BLaER1 (cell line): ENCODE results near the gene CYP4Z1.
"Not testable (repeated sequence)": the region's sequence is repeated elsewhere in the genome, so short reads cannot be mapped to it uniquely, and the experiment has no call there.

Experiments used
- H3K27ac ChIP-seq: shearing (Covaris generic); formaldehyde crosslinking; 2 replicates; pipeline ENCODE4 v1.8.1; 2022
- H3K27me3 ChIP-seq: shearing (Covaris generic); formaldehyde crosslinking; 2 replicates; pipeline ENCODE4 v1.8.1; 2022
- H3K36me3 ChIP-seq: shearing (Covaris generic); formaldehyde crosslinking; 2 replicates; pipeline ENCODE4 v1.8.1; 2022
- H3K4me1 ChIP-seq: shearing (Covaris generic); formaldehyde crosslinking; 2 replicates; pipeline ENCODE4 v1.8.1; 2022
- H3K4me2 ChIP-seq: shearing (Covaris generic); formaldehyde crosslinking; 2 replicates; pipeline ENCODE4 v1.8.1; 2022
- H3K4me3 ChIP-seq: shearing (Covaris generic); formaldehyde crosslinking; 2 replicates; pipeline ENCODE4 v1.8.1; 2022
- H3K9ac ChIP-seq: shearing (Covaris generic); formaldehyde crosslinking; 2 replicates; pipeline ENCODE4 v1.8.1; 2022
- H3K9me3 ChIP-seq: shearing (Covaris generic); formaldehyde crosslinking; 2 replicates; pipeline ENCODE4 v1.8.1; 2022
- H4K20me1 ChIP-seq: shearing (Covaris generic); formaldehyde crosslinking; 2 replicates; pipeline ENCODE4 v1.8.1; 2022
- Cebpa-rat ChIP-seq: shearing (Covaris generic); IDR thresholded peaks from 2 replicates; pipeline ENCODE4 v1.8.1; 2022

CYP4Z1 gene

GRCh38 chr1:47137198-47137597 lies 70.2 kb downstream of the CYP4Z1 start, which contains the start of gene CYP4A22:
CYP4A22 (plus strand) TSS chr1:47137441; CDS start chr1:47137486, 45 bp downstream.
- no peak within 1 kb of the TSS for H3K27ac ChIP-seq
- TF ChIP-seq Cebpa-rat, result no peak
- no peak within 1 kb of the TSS for H3K4me2 ChIP-seq
- H3K27me3 ChIP-seq, result no peaks in the 10 kb centered on the region
- H3K9me3 ChIP-seq, result no peaks in the 10 kb centered on the region
- no peak within 1 kb of the TSS for H3K4me3 ChIP-seq
- no peaks in the 10 kb centered on the region for H3K4me1 ChIP-seq
- no peaks in the 10 kb centered on the region for H4K20me1 ChIP-seq
- no peak within 1 kb of the TSS for H3K9ac ChIP-seq
- H3K36me3 ChIP-seq, result no peaks in the 10 kb centered on the region

GRCh38 chr1:47137925-47138615 lies 71.0 kb downstream of the CYP4Z1 start:
- Histone ChIP-seq H3K9me3 (no peaks in the 10 kb centered on the region), H4K20me1 (no peaks in the 10 kb centered on the region), H3K27me3 (no peaks in the 10 kb centered on the region), H3K4me1 (no peaks in the 10 kb centered on the region), H3K9ac (no peak overlapping the region), H3K36me3 (no peaks in the 10 kb centered on the region), H3K4me3 (no peak overlapping the region), H3K27ac (no peak overlapping the region), H3K4me2 (no peak overlapping the region)
- no peak for TF ChIP-seq Cebpa-rat

GRCh38 chr1:47140358-47140757 lies 73.3 kb downstream of the CYP4Z1 start:
- not testable (repeated sequence) for H4K20me1 ChIP-seq, H3K4me1 ChIP-seq, H3K9me3 ChIP-seq, H3K4me2 ChIP-seq, H3K9ac ChIP-seq, H3K27ac ChIP-seq, H3K27me3 ChIP-seq, H3K4me3 ChIP-seq, H3K36me3 ChIP-seq

- H3K4me3 ChIP-seq, H3K9ac ChIP-seq, H4K20me1 ChIP-seq, H3K27me3 ChIP-seq, H3K4me2 ChIP-seq, H3K36me3 ChIP-seq, H3K4me1 ChIP-seq, H3K9me3 ChIP-seq, H3K27ac ChIP-seq: not testable (repeated sequence)
Measured at GRCh38 chr1:47143654-47144053, 76.6 kb downstream of the CYP4Z1 start.

- H3K4me3 ChIP-seq, H3K36me3 ChIP-seq, H4K20me1 ChIP-seq, H3K4me1 ChIP-seq, H3K27ac ChIP-seq, H3K27me3 ChIP-seq, H3K4me2 ChIP-seq, H3K9me3 ChIP-seq, H3K9ac ChIP-seq: not testable (repeated sequence)
Measured at GRCh38 chr1:47146495-47146894, 79.5 kb downstream of the CYP4Z1 start.

GRCh38 chr1:47147047-47147785 lies 80.2 kb downstream of the CYP4Z1 start:
- H3K4me3 ChIP-seq, result no peak overlapping the region
- H3K4me1 ChIP-seq, result no peaks in the 10 kb centered on the region
- no peaks in the 10 kb centered on the region for H3K9me3 ChIP-seq
- no peak overlapping the region for H3K9ac ChIP-seq
- TF ChIP-seq Cebpa-rat, result no peak
- no peaks in the 10 kb centered on the region for H3K27me3 ChIP-seq
- no peak overlapping the region for H3K27ac ChIP-seq
- no peaks in the 10 kb centered on the region for H3K36me3 ChIP-seq
- H4K20me1 ChIP-seq, result no peaks in the 10 kb centered on the region
- no peak overlapping the region for H3K4me2 ChIP-seq

- not testable (repeated sequence) for H3K27me3 ChIP-seq, H3K27ac ChIP-seq, H3K4me2 ChIP-seq, H3K4me3 ChIP-seq, H3K9me3 ChIP-seq, H3K9ac ChIP-seq, H4K20me1 ChIP-seq, H3K4me1 ChIP-seq, H3K36me3 ChIP-seq
Measured at GRCh38 chr1:47149162-47149561, 82.1 kb downstream of the CYP4Z1 start.

- H3K9me3 ChIP-seq, result peaks cover 20% of the 10 kb centered on the region
- not testable (repeated sequence) for H3K36me3 ChIP-seq, H4K20me1 ChIP-seq, H3K4me1 ChIP-seq, H3K27me3 ChIP-seq, H3K9ac ChIP-seq, H3K4me3 ChIP-seq, H3K27ac ChIP-seq, H3K4me2 ChIP-seq
Measured at GRCh38 chr1:47156457-47156856, 89.4 kb downstream of the CYP4Z1 start.

GRCh38 chr1:47157957-47158356 lies 90.9 kb downstream of the CYP4Z1 start:
- not testable (repeated sequence) for H3K9ac ChIP-seq, H3K4me3 ChIP-seq, H3K4me1 ChIP-seq, H3K27me3 ChIP-seq, H3K4me2 ChIP-seq, H3K36me3 ChIP-seq, H3K27ac ChIP-seq, H4K20me1 ChIP-seq
- peaks cover 20% of the 10 kb centered on the region for H3K9me3 ChIP-seq

- no peak for TF ChIP-seq Cebpa-rat
- H3K4me3 ChIP-seq, result no peak overlapping the region
- no peak overlapping the region for H3K4me2 ChIP-seq
Measured at GRCh38 chr1:47160716-47161115, 93.7 kb downstream of the CYP4Z1 start.

More at GRCh38 chr1:47160716-47161115, 93.7 kb downstream of the CYP4Z1 start:
- Histone ChIP-seq H3K9ac (no peak overlapping the region), H3K27ac (no peak overlapping the region), H4K20me1 (no peaks in the 10 kb centered on the region), H3K9me3 (peaks cover under 1% of the 10 kb centered on the region; the same call in 1 of the 2 replicates), H3K4me1 (no peaks in the 10 kb centered on the region), H3K36me3 (no peaks in the 10 kb centered on the region), H3K27me3 (no peaks in the 10 kb centered on the region)
